HFFc6 (cell line): ENCODE results near the gene PLXNA4. TPM values are rescaled to one million over a fixed set of nuclear protein-coding genes. Genes with fewer than 3 reads are reported as not detected.

Experiments
- DNase-seq: peaks from one replicate; pipeline ENCODE4 v3.0.0-alpha.2; 2018
- H3K27ac Mint-ChIP-seq: 2 replicates; pipeline ENCODE4 v1.8.0; 2020; ENCODE audit warnings: mild to moderate bottlenecking, mixed read lengths
- H3K27me3 Mint-ChIP-seq: 2 replicates; pipeline ENCODE4 v1.8.0; 2021; ENCODE audit warnings: mild to moderate bottlenecking, moderate library complexity, mixed read lengths; ENCODE audit not compliant: insufficient read depth
- H3K36me3 Mint-ChIP-seq: 2 replicates; pipeline ENCODE4 v1.8.0; 2021; ENCODE audit warnings: low read depth, mixed read lengths
- H3K4me1 Mint-ChIP-seq: 2 replicates; pipeline ENCODE4 v1.8.0; 2020; ENCODE audit warnings: low read depth, mixed read lengths
- H3K4me3 Mint-ChIP-seq: 2 replicates; pipeline ENCODE4 v1.8.0; 2020; ENCODE audit warnings: mild to moderate bottlenecking, moderate library complexity, mixed read lengths
- H3K9me3 Mint-ChIP-seq: 2 replicates; pipeline ENCODE4 v1.8.0; 2020; ENCODE audit warnings: mild to moderate bottlenecking, mixed read lengths
- CTCF ChIP-seq: fragments of 200-600 bp; sonication (generic); IDR thresholded peaks from 2 replicates; pipeline ENCODE4 v1.5.0; 2021; ENCODE audit warnings: antibody characterized with exemption, mild to moderate bottlenecking
- total RNA-seq, 6 experiments: library from RNA; stranded (reverse); fragmentation: NEBNext Ultra II Directional; extraction: Animal tissue kit (Norgen Biotek cat#: 25700); gene quantifications; 2 replicates in 1 of 6; 3 replicates in 5 of 6; pipeline ENCODE4 v1.2.3, GENCODE V29; 2021

Gene PLXNA4
- total RNA-seq, 6 experiments from 2014 or later: 0.02 to 0.14 (median 0.05) TPM; not detected in 2

GRCh38 chr7:132121987-132122386, 454.3 kb downstream of the PLXNA4 start:
- Mint-ChIP-seq H3K9me3 (no peaks in the 10 kb centered on the region), H3K27ac (no peak overlapping the region), H3K27me3 (peaks cover 12% of the 10 kb centered on the region), H3K4me3 (no peak overlapping the region), H3K36me3 (no peaks in the 10 kb centered on the region), H3K4me1 (peaks cover 26% of the 10 kb centered on the region)
- DNase-seq: no peak
- no peak for TF ChIP-seq CTCF

GRCh38 chr7:132118641-132119040, 457.6 kb downstream of the PLXNA4 start:
- no peak overlapping the region for H3K4me3 Mint-ChIP-seq
- H3K36me3 Mint-ChIP-seq: no peaks in the 10 kb centered on the region
- TF ChIP-seq CTCF: no peak
- no peak overlapping the region for H3K27ac Mint-ChIP-seq
- peaks cover 2% of the 10 kb centered on the region for H3K27me3 Mint-ChIP-seq
- DNase-seq: no peak
- peaks cover 45% of the 10 kb centered on the region for H3K4me1 Mint-ChIP-seq
- no peaks in the 10 kb centered on the region for H3K9me3 Mint-ChIP-seq

DNA sequence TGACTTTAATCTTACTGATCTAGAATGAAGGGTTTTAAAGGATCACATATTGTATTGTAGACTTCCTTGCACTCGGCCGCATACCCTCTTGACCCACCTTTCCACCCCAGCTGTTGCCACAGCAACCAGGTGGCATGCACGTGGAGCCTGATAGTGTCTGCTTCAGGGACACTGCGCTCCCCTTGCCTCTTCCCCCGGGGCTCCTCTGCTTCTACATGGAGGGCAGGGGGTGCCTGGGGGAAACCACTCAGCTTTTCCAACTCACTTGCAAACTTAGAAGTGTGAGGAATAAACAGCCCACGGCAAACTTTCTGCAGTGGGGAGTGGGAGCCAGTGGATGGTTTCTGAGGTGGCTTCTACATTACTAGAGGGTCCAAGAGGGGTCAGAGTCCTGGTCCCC, 458.6 kb downstream of the PLXNA4 start:
- Mint-ChIP-seq H3K27me3 (no peaks in the 10 kb centered on the region; the same call in 1 of the 2 replicates), H3K36me3 (no peaks in the 10 kb centered on the region), H3K9me3 (no peaks in the 10 kb centered on the region), H3K27ac (peak overlapping the region; percentile 70; the same call in 1 of the 2 replicates), H3K4me3 (no peak overlapping the region), H3K4me1 (peaks cover 45% of the 10 kb centered on the region)
- DNase-seq: no peak
- no peak for TF ChIP-seq CTCF

DNA sequence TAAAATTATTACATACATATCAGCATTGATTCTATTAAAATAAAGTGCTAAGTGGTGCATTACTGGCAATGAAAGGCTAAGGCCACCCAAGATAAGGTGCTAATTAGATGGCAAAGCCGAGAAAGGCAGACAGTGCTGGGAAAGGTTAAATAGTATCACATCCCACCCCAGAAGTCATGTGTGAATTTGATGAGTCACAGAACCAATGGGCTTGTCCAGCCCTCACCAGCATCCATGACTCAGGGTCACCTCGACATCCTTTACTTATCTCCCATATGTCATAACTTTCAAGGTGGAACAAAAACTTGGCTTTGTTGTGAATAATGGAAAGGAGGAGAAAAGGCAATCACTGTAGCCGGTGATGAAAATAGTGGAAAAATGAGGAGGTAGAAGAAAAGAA, 459.1 kb downstream of the PLXNA4 start:
- peaks cover 45% of the 10 kb centered on the region for H3K4me1 Mint-ChIP-seq
- peak; percentile 69 for DNase-seq
- H3K36me3 Mint-ChIP-seq: no peaks in the 10 kb centered on the region

GRCh38 chr7:132116369-132116768, 459.9 kb downstream of the PLXNA4 start:
- no peaks in the 10 kb centered on the region for H3K9me3 Mint-ChIP-seq
- peak overlapping the region; percentile 6; the same call in 1 of the 2 replicates for H3K4me3 Mint-ChIP-seq
- peak; percentile 77 for DNase-seq
- TF ChIP-seq CTCF: no peak
- H3K36me3 Mint-ChIP-seq: no peaks in the 10 kb centered on the region
- peaks cover 45% of the 10 kb centered on the region for H3K4me1 Mint-ChIP-seq
- H3K27ac Mint-ChIP-seq: peak overlapping the region; percentile 70
- no peaks in the 10 kb centered on the region; the same call in 1 of the 2 replicates for H3K27me3 Mint-ChIP-seq

More for the DNA sequence above, 459.1 kb downstream of the PLXNA4 start:
- Mint-ChIP-seq H3K9me3 (no peaks in the 10 kb centered on the region), H3K27me3 (no peaks in the 10 kb centered on the region; the same call in 1 of the 2 replicates), H3K27ac (peak overlapping the region; percentile 70), H3K4me3 (0 out of 2 replicates have a peak overlapping the region, but pooled peaks have one; percentile 8)
- TF ChIP-seq CTCF: no peak

GRCh38 chr7:132115758-132116157, 460.5 kb downstream of the PLXNA4 start:
- Mint-ChIP-seq H3K4me1 (peaks cover 45% of the 10 kb centered on the region), H3K4me3 (0 out of 2 replicates have a peak overlapping the region, but pooled peaks have one; percentile 3), H3K27me3 (no peaks in the 10 kb centered on the region; the same call in 1 of the 2 replicates), H3K9me3 (no peaks in the 10 kb centered on the region), H3K36me3 (no peaks in the 10 kb centered on the region), H3K27ac (peak overlapping the region; percentile 70; the same call in 1 of the 2 replicates)
- no peak for TF ChIP-seq CTCF
- DNase-seq: no peak
